IPS-20b (cell line): ENCODE data around the gene ATP9A.
"Not testable (repeated sequence)": the region's sequence is repeated elsewhere in the genome, so short reads cannot be mapped to it uniquely, and the experiment has no call there.

Experiments
- H3K27ac ChIP-seq: one replicate; pipeline ENCODE4 v1.5.1; 2013; ENCODE audit warnings: low read length
- H3K27me3 ChIP-seq: 2 replicates; pipeline ENCODE4 v1.6.1; 2013; ENCODE audit warnings: mild to moderate bottlenecking, low read length, inconsistent platforms; ENCODE audit not compliant: insufficient read depth
- H3K36me3 ChIP-seq: 2 replicates; pipeline ENCODE4 v1.6.1; 2013; ENCODE audit warnings: low read depth, mild to moderate bottlenecking, inconsistent platforms, low read length, moderate library complexity; ENCODE audit not compliant: insufficient read depth
- H3K4me1 ChIP-seq: 2 replicates; pipeline ENCODE4 v1.6.1; 2013; ENCODE audit warnings: mild to moderate bottlenecking, control low read depth, inconsistent platforms, low read length, moderate library complexity; ENCODE audit not compliant: insufficient read depth
- H3K4me3 ChIP-seq: 2 replicates; pipeline ENCODE4 v1.5.1; 2013; ENCODE audit warnings: mild to moderate bottlenecking, low read length, inconsistent platforms
- H3K9ac ChIP-seq: 2 replicates; pipeline ENCODE4 v1.6.1; 2013; ENCODE audit warnings: low read depth, mild to moderate bottlenecking, inconsistent platforms, low read length, moderate library complexity
- H3K9me3 ChIP-seq: 2 replicates; pipeline ENCODE4 v1.6.1; 2013; ENCODE audit warnings: mild to moderate bottlenecking, low read depth, low read length, inconsistent platforms; ENCODE audit not compliant: insufficient read depth

Gene ATP9A

DNA sequence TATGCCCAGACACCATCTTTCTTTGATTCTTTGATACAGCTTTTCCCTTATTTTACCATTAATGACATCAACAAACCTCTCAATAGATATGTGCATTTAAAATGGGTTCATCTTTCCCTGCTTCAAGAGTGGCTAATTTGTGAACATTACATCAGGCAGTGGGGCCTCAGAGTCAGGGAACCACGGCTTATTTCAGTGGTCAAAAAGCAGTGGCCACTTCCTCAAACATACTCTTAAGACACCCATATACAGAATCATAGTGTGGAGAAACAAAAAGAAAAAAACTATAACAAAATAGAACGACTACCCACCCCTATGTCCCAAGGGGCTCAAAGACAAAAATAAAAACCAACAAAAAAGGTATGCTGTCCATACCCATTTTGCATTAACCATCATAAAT is 21.2 kb upstream of the ATP9A start:
- Histone ChIP-seq H3K36me3 (peaks cover 98% of the 10 kb centered on the region), H3K4me1 (peaks cover 4% of the 10 kb centered on the region; the same call in 1 of the 2 replicates), H3K9me3 (no peaks in the 10 kb centered on the region), H3K27ac (no peak overlapping the region), H3K9ac (no peak overlapping the region), H3K27me3 (no peaks in the 10 kb centered on the region), H3K4me3 (no peak overlapping the region)

DNA sequence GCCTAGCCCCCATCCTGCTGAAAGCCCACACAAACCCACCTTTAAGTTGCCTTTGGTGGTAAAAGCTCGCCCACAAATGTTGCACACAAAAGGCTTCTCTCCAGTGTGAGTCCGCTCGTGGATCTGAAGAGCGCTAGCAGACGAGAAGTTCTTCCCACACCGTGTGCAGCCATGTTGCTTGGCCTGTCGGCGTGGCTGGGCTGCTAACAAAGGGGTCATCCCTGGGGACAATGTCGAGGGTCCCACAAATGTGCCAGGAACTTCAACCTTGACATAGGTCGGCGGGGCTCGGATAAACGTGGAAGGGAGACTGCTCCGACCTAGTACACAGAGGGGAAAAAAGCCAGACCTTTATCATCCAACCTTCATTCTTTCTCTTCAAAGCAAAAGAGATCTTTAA is 20.6 kb upstream of the ATP9A start:
- Histone ChIP-seq H3K27ac (no peak overlapping the region), H3K9me3 (no peaks in the 10 kb centered on the region), H3K27me3 (no peaks in the 10 kb centered on the region)

DNA sequence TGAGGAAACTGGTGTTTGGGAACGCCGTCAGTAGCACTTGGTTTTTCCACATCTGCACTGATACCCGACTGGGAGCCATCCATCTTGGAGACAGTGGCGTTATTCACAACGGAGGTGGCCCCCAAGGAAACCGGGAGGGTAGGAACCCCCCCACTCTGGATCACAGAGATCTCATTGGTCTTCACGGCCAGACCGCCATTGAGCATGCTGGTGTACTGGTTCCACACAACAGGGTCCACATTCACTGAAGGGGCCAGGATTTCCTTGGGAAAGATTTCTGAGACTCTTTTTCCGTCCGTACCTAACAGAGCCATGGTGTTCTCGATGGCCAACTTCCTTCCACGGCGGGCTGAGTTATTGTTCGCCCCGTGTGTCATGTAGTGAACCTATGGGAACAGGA is 16.1 kb upstream of the ATP9A start:
- H3K27ac ChIP-seq, result no peak overlapping the region
- H3K9ac ChIP-seq, result no peak overlapping the region
- H3K36me3 ChIP-seq, result peaks cover 100% of the 10 kb centered on the region
- no peak overlapping the region for H3K4me3 ChIP-seq
- no peaks in the 10 kb centered on the region for H3K27me3 ChIP-seq
- H3K9me3 ChIP-seq, result peaks cover 3% of the 10 kb centered on the region; the same call in 1 of the 2 replicates
- no peaks in the 10 kb centered on the region for H3K4me1 ChIP-seq

More for the DNA sequence above, 20.6 kb upstream of the ATP9A start:
- Histone ChIP-seq H3K4me3 (no peak overlapping the region), H3K4me1 (no peaks in the 10 kb centered on the region; the same call in 1 of the 2 replicates), H3K9ac (no peak overlapping the region), H3K36me3 (peaks cover 99% of the 10 kb centered on the region)

DNA sequence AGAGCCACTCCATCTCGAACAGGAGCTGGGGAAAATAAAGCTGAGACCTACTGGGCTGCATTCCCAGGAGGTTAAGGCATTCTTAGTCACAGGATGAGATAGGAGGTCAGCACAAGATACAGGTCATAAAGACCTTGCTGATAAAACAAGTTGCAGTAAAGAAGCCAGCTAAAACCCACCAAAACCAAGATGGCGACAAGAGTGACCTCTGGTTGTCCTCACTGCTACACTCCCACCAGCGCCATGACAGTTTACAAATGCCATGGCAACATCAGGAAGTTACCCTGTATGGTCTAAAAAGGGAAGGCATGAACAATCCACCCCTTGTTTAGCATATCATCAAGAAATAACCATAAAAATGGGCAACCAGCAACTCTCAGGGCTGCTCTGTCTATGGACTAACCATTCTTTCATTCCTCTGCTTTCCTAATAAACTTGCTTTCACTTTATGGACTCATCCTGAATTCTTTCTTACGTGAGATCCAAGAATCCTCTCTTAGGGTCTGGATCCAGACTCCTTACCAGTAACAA is 10.1 kb upstream of the ATP9A start:
- not testable (repeated sequence) for H3K27me3 ChIP-seq, H3K9me3 ChIP-seq, H3K4me3 ChIP-seq, H3K9ac ChIP-seq, H3K27ac ChIP-seq, H3K4me1 ChIP-seq
- H3K36me3 ChIP-seq, result peaks cover 45% of the 10 kb centered on the region

DNA sequence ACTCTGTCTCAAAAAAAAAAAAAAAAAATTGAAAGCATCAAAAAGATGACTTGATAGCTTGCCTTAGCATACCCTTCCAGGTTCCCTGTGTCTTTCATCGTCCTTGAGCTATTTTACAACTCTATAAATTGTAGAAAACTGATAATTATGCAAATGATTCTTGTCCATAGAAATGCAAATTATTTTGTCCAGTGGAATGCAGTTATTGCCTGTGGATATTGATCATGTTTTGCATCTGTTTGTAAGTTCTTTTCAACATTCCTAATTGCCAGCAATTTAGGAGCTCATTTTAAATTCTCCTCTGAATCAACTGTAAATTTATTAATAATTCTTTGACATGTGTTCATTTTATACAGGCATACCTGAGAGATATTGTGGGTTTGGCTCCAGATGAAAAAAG is 7.1 kb upstream of the ATP9A start:
- Histone ChIP-seq H3K4me3 (no peak overlapping the region), H3K27ac (no peak overlapping the region), H3K9ac (no peak overlapping the region), H3K27me3 (no peaks in the 10 kb centered on the region), H3K36me3 (peaks cover 15% of the 10 kb centered on the region), H3K4me1 (no peaks in the 10 kb centered on the region), H3K9me3 (peaks cover 3% of the 10 kb centered on the region; the same call in 1 of the 2 replicates)

DNA sequence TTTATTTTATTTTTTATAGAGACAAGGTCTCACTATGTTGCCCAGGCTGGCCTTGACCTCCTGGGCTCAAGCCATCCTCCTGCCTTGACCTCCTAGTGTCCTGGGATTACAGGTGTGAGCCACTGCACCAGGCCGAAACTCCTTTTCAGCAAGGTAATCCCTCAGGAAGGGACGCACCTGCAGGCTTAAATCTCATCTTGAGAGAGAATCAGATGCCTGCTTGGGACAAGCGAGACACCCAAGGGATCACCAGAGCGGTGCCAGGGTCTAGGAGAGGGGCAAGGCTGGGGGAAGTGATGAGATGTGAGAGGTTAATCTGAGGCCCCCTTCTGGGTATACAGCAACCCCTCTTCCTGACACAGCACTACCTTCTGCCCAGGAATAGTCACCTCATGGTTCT is 4.0 kb upstream of the ATP9A start:
- peaks cover 4% of the 10 kb centered on the region; the same call in 1 of the 2 replicates for H3K36me3 ChIP-seq
- H3K4me3 ChIP-seq, result no peak overlapping the region
- no peak overlapping the region for H3K27ac ChIP-seq
- H3K9ac ChIP-seq, result no peak overlapping the region
- peaks cover 14% of the 10 kb centered on the region for H3K27me3 ChIP-seq
- no peaks in the 10 kb centered on the region for H3K4me1 ChIP-seq
- no peaks in the 10 kb centered on the region for H3K9me3 ChIP-seq

DNA sequence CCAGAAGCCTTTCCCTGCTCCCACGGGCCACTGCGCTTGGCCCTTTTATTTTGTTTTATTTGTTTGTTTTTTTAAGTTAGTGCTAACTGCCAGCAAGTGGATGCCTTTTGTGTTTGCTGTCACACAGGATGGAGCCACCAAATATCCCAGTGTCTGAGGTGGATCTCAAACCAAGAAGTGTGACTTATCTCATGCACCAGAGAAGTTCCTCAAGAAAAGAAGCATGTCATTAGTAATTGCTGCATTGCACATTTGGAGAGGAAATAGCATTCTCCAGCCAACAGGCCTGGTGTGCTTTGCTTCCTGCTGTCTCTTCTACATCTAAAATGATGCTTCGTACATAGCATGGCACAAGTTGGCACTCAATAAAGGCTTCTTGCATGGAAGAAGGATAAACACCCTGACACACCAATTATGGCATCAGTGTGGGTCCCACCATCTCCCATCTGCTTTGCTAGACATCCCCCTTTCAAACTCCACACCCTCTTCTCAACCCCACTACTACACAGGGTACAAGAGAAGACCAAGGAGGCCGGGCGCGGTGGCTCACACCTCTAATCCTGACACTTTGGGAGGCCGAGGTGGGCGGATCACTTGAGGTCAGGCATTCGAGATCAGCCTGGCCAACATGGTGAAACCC is 1.9 kb upstream of the ATP9A start:
- Histone ChIP-seq H3K27ac (no peak overlapping the region), H3K36me3 (no peaks in the 10 kb centered on the region; the same call in 1 of the 2 replicates)

DNA sequence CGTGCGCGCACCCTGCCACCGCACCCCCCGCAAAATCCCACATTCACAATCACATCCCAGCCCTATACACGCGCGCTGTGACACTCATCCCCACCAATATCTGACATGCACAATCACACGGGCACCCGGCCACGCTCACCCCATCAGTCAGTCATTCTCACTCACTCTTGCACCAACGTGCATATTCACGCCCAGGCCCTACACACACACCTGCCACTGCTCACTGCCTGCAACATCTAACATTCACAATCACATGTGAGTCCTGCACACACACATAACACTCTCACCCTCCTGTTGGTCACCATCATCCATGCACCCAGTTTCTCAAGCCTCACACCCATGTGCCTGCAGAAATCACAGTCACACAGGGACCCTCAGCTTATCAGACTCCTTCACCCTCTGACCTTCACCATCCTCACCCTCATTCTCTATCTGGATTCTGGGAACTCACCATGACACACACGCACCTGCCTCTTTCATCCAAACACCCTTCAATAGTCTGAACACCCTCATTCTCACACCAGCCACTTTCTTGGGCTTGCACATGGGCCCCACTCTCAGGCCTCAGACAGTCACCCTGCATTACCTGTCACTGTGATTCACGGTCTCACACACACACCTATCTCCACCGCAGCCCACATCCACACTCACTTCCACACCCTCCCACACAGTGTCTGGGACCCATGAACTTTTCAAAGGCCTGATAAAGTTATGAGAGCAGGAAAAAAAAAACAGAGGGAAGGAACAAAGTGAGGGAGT is 748 bp upstream of the ATP9A start:
- H3K4me1 ChIP-seq, result no peaks in the 10 kb centered on the region
- H3K36me3 ChIP-seq, result no peaks in the 10 kb centered on the region; the same call in 1 of the 2 replicates
- no peaks in the 10 kb centered on the region for H3K9me3 ChIP-seq
- H3K27me3 ChIP-seq, result peaks cover 14% of the 10 kb centered on the region
- H3K27ac ChIP-seq, result no peak overlapping the region
- no peak overlapping the region for H3K9ac ChIP-seq
- peak overlapping the region; percentile 24; the same call in 1 of the 2 replicates for H3K4me3 ChIP-seq

More for the DNA sequence above, 1.9 kb upstream of the ATP9A start:
- Histone ChIP-seq H3K4me3 (no peak overlapping the region), H3K9ac (no peak overlapping the region), H3K4me1 (no peaks in the 10 kb centered on the region), H3K9me3 (no peaks in the 10 kb centered on the region), H3K27me3 (peaks cover 14% of the 10 kb centered on the region)

DNA sequence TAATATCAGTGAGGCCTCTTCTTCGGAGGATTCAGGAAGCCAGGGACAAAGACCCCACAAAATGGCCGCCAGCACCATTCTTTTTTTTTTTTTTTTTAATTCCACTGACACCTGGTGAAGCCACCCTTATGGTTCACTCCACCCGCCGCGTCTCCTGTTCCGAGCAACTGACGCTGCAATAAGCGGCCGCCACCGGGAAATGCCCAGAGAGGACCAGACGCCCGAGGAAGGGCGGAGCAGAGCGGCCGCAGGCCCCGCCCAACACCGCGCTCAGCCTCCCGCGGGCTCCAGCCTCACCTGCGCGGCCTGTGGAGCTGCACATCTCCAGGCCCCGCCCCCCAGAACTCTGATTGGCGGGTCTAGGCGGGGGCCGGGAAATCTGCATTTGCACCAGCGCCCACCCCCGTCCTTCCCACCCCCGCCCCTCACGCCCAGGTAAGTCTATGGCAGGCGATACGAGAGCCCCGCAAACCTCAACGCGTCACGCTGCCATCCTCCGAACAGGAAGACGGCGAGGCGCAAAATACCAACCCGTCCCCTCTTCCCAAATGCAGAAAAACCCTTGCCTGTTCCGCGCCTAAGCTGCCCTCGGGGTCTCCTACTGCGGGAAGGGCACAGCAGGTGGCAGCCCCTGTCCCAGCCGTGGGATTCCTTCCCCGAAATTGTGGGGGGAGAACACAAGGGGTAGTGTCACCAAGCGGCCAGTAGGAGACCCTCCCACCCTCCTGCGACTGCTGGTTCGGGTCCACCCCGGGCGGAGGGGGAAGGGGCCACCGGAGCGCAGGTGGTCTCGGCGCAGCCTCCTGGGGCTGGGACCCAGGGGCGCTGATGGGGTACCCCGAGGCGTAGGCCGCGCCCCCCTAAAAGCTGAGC is 960 bp downstream of the ATP9A start:
- no peaks in the 10 kb centered on the region for H3K9me3 ChIP-seq
- no peak overlapping the region for H3K27ac ChIP-seq
- H3K36me3 ChIP-seq, result no peaks in the 10 kb centered on the region
- no peaks in the 10 kb centered on the region for H3K4me1 ChIP-seq
- H3K27me3 ChIP-seq, result peaks cover 14% of the 10 kb centered on the region
- H3K9ac ChIP-seq, result peak overlapping the region; percentile 79
- H3K4me3 ChIP-seq, result peak overlapping the region; percentile 85

DNA sequence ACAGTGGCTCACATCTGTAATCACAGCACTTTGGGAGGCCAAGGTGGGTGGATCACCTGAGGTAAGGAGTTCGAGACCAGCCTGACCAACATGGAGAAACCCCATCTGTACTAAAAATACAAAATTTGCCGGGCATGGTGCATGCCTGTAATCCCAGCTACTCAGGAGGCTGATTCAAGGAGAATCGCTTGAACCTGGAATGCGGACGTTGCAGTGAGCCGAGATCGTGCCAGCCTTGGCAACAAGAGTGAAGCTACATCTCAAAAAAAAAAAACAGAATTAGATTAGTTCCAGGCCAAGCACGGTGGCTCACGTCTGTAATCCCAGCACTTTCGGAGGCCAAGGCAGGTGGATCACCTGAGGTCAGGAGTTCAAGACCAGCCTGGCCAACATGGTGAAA is 2.8 kb downstream of the ATP9A start:
- peaks cover 14% of the 10 kb centered on the region for H3K27me3 ChIP-seq
- not testable (repeated sequence) for H3K9me3 ChIP-seq, H3K4me1 ChIP-seq, H3K36me3 ChIP-seq, H3K27ac ChIP-seq, H3K9ac ChIP-seq, H3K4me3 ChIP-seq

DNA sequence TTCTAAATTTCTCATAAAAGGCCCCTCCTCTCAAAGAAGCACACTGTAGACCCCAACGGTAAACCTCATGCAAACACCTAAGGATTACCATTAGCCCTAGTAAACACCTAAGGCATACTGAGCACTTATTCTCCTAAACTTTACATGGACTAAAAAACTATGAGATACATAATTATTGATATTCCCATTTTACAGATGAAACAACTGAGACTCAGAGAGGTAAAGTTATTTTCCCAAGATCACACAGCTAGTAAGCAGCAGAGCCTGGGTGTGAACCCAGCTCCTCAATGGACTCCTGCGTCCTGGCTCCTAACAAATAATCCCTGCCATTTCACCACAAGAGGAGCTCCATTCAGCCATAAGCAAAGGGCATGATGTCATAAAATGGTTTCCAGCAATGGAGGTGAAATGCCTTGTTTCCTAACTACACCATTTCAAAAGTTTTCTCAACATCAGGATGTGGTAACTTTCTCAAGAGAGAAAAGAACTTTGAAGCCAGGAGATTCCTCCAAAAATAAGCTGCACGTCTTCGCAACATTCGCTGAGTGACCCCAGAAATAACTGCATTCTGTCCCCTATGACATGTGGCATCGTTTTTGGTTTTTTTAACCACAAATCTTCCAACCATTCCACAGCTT is 4.1 kb downstream of the ATP9A start:
- no peak overlapping the region for H3K4me3 ChIP-seq
- H3K36me3 ChIP-seq, result no peaks in the 10 kb centered on the region
- no peak overlapping the region for H3K27ac ChIP-seq
- peaks cover 11% of the 10 kb centered on the region for H3K27me3 ChIP-seq
- H3K9ac ChIP-seq, result no peak overlapping the region
- H3K9me3 ChIP-seq, result no peaks in the 10 kb centered on the region
- H3K4me1 ChIP-seq, result no peaks in the 10 kb centered on the region
